IPS-18c (cell line): ENCODE measurements around the gene HIVEP2.
"Not testable (repeated sequence)": the region's sequence is repeated elsewhere in the genome, so short reads cannot be mapped to it uniquely, and the experiment has no call there.

ENCODE experiments used
- H3K4me3 ChIP-seq: 2 replicates; pipeline ENCODE4 v1.7.0; 2013; ENCODE audit warnings: low read depth, mild to moderate bottlenecking, low read length, moderate library complexity; ENCODE audit not compliant: insufficient read depth
- H3K9me3 ChIP-seq: one replicate; pipeline ENCODE4 v1.6.1; 2013; ENCODE audit warnings: mild to moderate bottlenecking, low read length, moderate library complexity; ENCODE audit not compliant: control insufficient read depth, insufficient read depth

Gene HIVEP2, protein sequence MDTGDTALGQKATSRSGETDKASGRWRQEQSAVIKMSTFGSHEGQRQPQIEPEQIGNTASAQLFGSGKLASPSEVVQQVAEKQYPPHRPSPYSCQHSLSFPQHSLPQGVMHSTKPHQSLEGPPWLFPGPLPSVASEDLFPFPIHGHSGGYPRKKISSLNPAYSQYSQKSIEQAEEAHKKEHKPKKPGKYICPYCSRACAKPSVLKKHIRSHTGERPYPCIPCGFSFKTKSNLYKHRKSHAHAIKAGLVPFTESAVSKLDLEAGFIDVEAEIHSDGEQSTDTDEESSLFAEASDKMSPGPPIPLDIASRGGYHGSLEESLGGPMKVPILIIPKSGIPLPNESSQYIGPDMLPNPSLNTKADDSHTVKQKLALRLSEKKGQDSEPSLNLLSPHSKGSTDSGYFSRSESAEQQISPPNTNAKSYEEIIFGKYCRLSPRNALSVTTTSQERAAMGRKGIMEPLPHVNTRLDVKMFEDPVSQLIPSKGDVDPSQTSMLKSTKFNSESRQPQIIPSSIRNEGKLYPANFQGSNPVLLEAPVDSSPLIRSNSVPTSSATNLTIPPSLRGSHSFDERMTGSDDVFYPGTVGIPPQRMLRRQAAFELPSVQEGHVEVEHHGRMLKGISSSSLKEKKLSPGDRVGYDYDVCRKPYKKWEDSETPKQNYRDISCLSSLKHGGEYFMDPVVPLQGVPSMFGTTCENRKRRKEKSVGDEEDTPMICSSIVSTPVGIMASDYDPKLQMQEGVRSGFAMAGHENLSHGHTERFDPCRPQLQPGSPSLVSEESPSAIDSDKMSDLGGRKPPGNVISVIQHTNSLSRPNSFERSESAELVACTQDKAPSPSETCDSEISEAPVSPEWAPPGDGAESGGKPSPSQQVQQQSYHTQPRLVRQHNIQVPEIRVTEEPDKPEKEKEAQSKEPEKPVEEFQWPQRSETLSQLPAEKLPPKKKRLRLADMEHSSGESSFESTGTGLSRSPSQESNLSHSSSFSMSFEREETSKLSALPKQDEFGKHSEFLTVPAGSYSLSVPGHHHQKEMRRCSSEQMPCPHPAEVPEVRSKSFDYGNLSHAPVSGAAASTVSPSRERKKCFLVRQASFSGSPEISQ (N-terminal part only)

DNA sequence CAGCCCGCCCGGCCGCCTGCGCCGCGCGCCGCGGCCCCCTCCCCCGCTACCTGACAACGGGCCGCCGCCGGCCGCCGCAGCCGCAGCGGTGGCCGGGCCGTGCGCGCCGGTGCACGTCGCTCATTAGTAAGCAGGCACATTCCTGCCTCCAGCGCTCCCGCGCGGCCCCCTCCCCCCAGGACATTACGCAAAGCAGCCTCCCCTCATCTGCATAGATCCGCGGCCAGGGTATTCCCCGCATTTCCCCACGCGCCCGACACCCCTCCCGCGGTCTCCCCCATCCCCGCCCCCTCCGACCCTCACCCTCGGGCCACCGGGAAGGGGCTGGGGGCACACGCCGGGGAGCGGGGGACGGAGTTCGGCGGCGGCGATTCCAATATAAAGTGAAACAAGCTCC lies at the start of gene HIVEP2:
Gene HIVEP2, minus strand, starts transcription at position 128 of the 397 bp plus-strand sequence. CDS start 170,438 bp downstream, outside the sequence.
- Histone ChIP-seq H3K4me3 (peak within 1 kb of the TSS; percentile 91), H3K9me3 (no peaks in the 10 kb centered on the region)

DNA sequence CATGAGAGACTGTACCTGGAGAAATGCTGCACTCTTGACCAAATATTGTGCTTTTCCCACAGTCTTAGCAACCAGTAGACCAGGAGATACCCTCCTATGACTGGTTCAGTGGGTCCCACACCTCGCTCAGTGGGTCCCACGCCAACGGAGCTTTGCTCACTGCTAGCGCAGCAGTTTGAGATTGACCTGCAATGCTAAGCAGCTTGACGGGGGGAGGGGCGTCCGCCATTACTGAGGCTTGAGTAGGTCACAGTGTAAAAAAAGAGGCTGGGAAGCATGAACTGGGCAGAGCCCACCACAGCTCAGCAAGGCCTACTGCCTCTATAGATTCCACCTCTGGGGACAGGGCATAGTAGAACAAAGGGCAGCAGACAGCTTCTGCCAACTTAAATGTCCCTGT lies 49.0 kb upstream of the HIVEP2 start:
- Histone ChIP-seq H3K9me3 (no peaks in the 10 kb centered on the region), H3K4me3 (no peak overlapping the region)

DNA sequence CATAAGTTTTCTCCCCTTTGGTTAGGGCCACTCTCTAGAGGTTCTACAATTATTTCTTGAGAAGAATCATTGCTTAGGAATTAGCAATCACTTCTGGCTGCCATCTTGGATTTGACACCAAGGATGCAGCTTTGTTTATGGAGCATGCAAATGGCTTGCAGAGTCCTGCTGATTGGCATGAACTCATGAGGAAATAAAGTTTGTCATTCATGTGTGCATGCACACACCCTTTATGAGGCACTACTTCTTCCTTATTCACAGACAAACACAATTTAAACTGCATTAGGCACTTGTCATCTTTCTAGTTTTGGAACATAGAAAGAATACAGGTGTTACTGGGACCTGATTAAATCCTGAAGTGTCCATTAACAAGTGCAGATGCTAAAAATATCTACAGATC lies 42.5 kb upstream of the HIVEP2 start:
- H3K4me3 ChIP-seq = no peak overlapping the region
- no peaks in the 10 kb centered on the region for H3K9me3 ChIP-seq

DNA sequence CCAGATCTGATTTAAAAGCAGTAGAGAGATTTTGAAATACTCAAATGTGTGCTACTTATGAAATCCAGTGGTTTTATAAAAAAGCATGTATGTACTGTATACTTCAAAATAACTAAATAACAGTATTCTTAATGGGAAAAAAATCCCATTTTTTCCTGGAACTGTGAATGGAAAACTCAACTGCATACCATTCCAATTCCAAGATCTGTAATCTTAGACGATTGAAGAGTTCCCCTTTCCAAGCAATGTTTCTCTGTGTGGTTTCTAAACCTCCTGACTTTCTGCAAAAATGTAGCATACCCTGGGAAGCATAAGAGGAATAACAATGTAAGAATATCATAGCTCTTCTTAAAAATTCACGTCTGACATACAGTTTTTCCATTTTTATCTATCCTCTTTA lies 40.3 kb upstream of the HIVEP2 start:
- Histone ChIP-seq H3K9me3 (no peaks in the 10 kb centered on the region), H3K4me3 (no peak overlapping the region)

DNA sequence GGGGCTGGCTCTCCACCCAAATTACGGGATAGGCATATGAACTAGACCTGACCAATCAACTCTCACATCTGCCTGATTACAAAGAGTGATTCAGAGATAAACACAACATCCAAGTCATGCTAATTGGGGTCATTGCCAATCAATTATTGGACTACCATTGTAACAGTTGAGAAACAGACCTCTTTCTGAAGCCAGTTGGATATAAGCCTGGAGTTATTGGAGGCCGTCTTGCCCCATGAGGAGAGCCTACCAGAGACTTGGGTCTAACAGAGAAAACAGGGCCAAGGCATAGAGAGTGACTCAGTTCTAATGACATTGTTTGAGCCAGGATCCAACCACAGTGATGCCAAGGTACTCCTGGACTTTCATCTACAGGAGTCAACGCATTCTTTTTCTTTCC lies 39.4 kb upstream of the HIVEP2 start:
- no peaks in the 10 kb centered on the region for H3K9me3 ChIP-seq
- no peak overlapping the region for H3K4me3 ChIP-seq

DNA sequence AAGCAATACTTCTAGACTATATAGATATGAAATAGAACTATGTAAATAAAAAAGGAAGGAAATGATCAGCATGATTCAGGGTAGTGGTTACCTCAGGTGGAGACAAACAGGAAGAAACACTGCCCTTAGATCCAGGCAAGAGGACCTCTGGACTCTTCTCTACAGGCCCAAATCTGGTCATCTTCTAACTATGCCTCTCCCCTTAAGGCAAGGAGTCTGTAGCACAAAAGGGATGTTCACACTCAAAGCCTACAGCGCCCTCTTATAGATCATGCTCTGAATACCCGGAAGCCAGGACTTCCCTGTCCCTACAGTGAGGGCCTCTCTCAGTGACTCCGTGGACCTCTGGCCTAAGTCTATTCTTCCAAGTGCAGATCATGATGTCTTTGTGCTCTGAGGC lies 30.4 kb upstream of the HIVEP2 start:
- Histone ChIP-seq H3K9me3 (no peaks in the 10 kb centered on the region), H3K4me3 (no peak overlapping the region)

DNA sequence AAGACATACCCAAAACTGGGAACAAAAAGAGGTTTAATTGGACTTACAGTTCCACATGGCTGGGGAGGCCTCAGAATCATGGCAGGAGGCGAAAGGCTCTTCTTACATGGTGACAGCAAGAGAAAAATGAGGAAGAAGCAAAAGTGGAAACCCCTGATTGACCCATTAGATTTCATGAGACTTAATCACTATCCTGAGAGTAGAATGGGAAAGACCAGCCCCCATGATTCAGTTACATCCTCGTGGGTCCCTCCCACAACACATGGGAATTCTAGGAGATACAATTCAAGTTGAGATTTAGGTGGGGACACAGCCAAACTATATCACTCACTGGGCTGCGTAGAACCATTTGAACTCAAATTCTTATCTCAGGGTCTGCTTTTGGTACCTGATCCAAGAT lies 26.0 kb upstream of the HIVEP2 start:
- H3K4me3 ChIP-seq, H3K9me3 ChIP-seq: not testable (repeated sequence)

DNA sequence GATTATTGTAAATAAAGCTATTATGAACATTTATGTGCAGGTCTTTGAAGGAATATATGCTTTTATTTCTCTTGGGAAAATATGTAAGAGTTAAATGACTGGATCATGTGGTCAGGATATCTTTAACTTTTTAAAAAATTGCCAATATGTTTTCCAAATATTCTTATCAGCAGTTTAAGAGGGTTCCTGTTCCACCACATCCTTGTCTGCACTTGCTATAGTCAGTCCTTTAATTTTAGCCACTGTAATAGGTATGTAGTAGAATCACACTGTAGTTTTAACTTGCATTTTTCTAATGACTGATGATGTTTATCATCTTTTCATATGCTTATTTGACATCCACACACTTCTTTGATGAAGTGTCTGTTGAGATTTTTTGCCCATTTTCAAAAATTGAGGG lies 23.6 kb upstream of the HIVEP2 start:
- no peak overlapping the region for H3K4me3 ChIP-seq
- no peaks in the 10 kb centered on the region for H3K9me3 ChIP-seq

DNA sequence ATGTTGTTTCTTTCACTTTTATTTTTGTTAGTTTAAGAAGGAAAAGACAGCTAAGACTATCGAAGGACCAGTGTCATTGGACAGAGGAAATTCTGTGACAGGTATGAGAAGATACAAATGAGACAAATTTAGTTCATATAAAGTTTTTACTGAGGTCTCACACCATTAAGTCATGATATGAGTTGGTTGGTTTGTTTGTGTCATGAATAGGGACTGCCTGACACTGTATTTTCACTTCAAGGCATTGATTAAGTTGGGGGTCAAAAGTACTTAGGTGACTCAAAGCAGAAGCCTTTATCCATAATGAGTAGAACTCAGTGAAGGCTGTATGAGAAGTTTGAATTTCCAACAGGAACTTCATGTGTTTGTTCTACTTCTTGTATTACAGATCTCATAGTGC lies 21.3 kb upstream of the HIVEP2 start:
- Histone ChIP-seq H3K4me3 (no peak overlapping the region), H3K9me3 (no peaks in the 10 kb centered on the region)

DNA sequence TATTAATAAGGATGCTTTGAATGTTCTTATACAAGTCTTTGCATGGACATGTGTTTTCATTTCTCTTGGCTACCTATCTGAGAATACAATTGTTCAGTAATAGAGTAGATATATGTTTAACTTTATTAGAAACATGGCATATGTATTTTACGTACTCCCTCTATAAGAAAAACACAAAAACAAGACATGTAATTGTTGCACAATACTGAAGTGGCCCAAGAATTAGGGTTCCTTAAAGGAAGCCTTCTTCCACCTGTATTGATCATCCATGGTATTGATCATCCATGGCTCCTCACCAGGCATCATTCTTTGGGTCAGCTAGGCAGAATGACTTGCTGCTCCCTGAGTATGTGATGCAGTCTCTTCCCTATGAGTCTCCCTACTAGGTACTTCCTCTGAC lies 20.2 kb upstream of the HIVEP2 start:
- H3K9me3 ChIP-seq = no peaks in the 10 kb centered on the region
- H3K4me3 ChIP-seq = no peak overlapping the region

DNA sequence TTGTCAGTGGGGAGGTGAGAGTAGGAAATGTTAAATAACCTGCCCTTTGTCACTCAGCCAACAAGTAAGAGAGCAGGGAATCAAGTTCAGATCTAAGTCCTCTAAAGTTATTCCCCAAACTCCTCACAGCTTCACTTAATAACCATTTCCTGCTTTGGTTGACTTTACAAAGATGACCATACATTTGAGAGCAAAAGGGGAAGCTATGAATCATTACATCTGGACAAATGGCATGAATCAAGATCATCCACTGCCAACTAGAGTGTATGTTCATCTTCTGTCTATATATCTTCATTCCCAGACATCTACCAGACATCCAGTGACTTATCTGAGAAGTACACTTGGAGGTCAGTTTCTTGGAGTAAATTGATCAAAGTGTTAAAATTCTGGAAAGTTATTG lies 15.1 kb upstream of the HIVEP2 start:
- H3K4me3 ChIP-seq = no peak overlapping the region

DNA sequence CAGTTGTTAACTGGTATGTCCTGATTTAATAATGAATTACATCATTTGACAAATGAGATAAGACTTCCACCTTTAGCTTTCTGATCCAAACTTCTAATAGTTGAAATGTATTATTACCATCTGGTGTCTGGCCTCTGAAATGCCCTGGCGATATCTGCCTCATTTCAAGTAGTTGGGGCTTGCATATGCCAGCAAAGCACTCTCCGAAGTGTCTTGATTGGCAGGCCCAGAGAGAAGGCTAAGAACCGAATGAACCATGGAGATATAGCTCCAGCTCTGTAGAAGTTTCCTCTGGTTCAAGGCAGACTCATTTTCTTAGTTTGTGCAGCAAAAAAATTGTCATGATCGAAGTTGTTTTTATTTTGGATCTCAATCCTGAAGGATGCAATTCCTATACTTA lies 13.4 kb upstream of the HIVEP2 start:
- Histone ChIP-seq H3K4me3 (no peak overlapping the region), H3K9me3 (no peaks in the 10 kb centered on the region)

More for the DNA sequence above, 15.1 kb upstream of the HIVEP2 start:
- H3K9me3 ChIP-seq = no peaks in the 10 kb centered on the region

DNA sequence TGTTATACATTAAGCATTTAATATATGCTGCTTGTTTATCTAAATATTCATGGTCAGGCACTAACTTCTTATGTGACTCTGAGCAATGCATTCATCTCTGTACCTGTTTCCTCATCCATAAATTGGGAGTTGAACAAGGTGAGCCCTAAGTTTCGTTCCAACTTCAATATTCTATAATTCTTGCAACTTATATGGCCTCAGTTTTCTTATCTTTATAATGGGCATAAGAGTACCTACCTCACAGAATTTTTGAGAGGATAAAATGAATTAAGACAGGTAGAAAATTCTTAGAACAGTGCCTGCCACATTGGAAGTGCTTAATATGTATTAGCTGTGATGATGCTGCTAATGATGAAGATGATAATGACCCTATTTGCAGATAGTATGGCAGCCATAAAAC lies 11.8 kb upstream of the HIVEP2 start:
- H3K9me3 ChIP-seq = no peaks in the 10 kb centered on the region
- no peak overlapping the region for H3K4me3 ChIP-seq

DNA sequence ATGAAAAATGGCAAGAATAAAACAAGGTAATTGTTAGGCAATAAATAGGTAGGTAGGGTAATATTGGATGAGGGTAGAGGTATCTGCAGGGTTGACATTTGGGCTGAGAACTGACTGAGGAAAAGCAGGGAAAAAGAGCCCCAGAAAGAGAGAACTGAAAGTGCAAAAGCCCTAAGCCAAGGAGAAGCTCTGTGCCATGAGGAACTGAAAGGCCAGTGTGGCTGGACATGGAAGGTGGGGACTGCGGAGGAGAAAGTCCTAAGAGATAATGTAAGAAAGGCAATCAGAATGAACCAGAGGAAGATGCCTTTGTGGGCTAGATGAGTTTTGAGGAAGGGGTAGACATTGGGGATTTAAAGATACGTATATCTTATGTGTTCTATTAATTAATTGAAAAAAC lies 9.9 kb upstream of the HIVEP2 start:
- Histone ChIP-seq H3K9me3 (no peaks in the 10 kb centered on the region), H3K4me3 (no peak overlapping the region)

DNA sequence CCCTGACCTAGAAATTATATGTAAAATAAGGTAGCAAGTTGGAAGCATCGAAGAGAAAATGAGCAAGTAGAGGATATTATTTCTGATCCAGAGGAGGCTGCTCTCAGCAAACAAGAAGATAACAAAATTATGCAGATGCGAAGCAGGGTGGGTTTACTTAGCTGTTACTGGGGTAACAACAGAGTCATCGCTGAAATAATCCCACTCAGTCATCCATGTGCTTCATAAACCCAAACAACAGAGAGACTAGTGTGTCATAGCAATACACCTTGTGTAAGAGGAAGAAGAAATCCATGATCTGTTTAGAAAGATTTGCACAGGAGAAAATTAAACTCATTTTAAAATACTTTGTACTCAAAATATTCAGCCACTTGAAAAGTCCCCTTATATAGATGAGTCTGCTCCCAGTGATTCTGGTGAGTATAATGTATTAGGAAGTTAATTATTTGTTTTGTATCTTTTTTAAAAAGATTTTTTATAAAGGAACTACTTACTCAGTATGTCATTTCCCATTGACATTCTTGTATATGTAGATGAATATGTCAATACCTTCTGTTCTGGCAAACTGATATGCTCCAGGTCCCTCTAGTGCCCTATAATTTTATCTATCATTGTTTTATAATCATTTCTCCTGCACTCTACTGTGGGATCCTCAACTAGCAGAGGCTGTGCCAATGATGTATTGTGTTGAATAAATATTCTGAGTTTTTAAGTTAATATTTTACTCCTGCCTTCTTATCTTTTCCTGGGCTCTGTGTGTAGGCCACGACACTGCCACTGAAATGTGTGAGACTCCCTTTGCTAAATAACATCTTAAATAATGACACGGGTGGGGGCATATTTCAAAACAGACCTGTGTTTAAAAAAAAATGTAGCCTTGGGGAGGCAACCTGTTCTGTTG lies 8.6 kb upstream of the HIVEP2 start:
- Histone ChIP-seq H3K4me3 (no peak overlapping the region), H3K9me3 (no peaks in the 10 kb centered on the region)

DNA sequence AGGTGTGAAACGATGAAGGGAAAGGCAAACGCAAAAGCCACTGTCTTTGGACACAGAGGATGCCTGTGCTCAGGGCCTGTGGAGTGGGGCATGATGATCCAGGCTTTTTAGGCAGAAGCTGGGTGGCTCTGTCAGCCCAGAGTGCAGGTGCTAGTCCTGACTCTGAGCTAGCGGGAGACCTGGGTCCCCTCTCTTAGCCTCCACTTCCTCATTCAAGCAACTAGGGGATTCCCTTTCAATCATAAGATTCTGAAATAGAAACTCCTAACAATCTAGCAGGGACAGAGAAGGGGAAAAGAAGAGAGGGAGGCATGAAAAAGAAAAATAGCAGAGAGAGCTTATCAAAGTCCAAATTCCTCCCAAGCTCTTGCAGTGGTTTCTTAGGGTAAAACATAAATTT lies 7.6 kb upstream of the HIVEP2 start:
- no peaks in the 10 kb centered on the region for H3K9me3 ChIP-seq
- no peak overlapping the region for H3K4me3 ChIP-seq

DNA sequence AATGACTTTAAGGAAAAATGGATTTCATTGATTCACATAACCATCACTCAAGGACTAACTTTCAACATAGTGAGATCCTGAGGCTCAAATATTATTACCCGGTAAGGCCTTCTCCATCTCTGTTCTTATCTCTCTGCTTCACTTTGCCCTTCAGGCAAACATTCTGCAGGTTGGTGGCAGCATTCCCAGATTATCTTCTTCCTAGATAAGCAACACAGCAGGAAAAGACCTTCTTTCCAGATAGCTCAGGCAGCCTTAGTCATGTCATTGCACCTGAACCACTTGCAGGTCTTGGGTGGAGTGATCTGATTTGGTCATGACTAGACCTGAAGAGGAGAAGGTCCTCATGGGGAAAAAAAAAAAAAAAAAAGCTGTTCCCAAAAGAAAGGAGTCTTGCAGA lies 5.3 kb upstream of the HIVEP2 start:
- Histone ChIP-seq H3K9me3 (no peaks in the 10 kb centered on the region), H3K4me3 (no peak overlapping the region)
